ENCODE measurements around the gene TNFSF10. TPM values are rescaled to one million over a fixed set of nuclear protein-coding genes. Genes with fewer than 3 reads are reported as not detected.
"Not testable (repeated sequence)": the region's sequence is repeated elsewhere in the genome, so short reads cannot be mapped to it uniquely, and the experiment has no call there.

Gene TNFSF10
- total and polyA plus RNA-seq, 2 donors (not counting 1 experiment from before 2014, with no cell fraction given) = 16.4 to 21.0 TPM

- not testable (repeated sequence) for H3K9me3 ChIP-seq (ENCODE audit: control extremely low read depth in 1 of 3, control insufficient read depth in 2 of 3, insufficient read depth in 1 of 3, low read length in 2 of 3); H3K27me3 ChIP-seq (replicated peaks in 1 of 4; ENCODE audit: control extremely low read depth in 1 of 4, control insufficient read depth in 3 of 4, insufficient read depth in 4 of 4, low read length in 3 of 4); H3K36me3 ChIP-seq (replicated peaks in 1 of 2; ENCODE audit: control extremely low read depth in 1 of 2, control insufficient read depth in 1 of 2, extremely low read depth in 1 of 2, insufficient read depth in 2 of 2, low read length in 1 of 2); H3K27me3 Mint-ChIP-seq; H3K9me3 Mint-ChIP-seq (ENCODE audit: insufficient read depth); ATAC-seq (ENCODE audit: low read depth); DNase-seq
- ChIA-PET POLR2A (interaction anchor here (1.6 kb wide), 1 partner anchor 25 kb away, joined by 4 read pairs; no protein-coding TSS in a partner anchor), CTCF (interaction anchor here (1.0 to 2.6 kb wide), 4 partner anchors 10 to 228 kb away, joined by 4 to 20 read pairs (median 8); partner anchors contain the start of gene ECT2)
- peaks cover 59% of the 10 kb centered on the region for H3K4me1 Mint-ChIP-seq
- Histone ChIP-seq H3K27ac (ENCODE audit: low read length in 2 of 2) (peak overlapping the region; percentile 67 to 84), H3K4me2 (replicated peaks; ENCODE audit: low read depth, low read length, poor library complexity, severe bottlenecking) (peak overlapping the region; percentile 83), H3K79me2 (ENCODE audit: control insufficient read depth, insufficient read depth, low read length) (peaks cover 56% of the 10 kb centered on the region), H3K9ac (ENCODE audit: low read length) (peak overlapping the region; percentile 95), H3K4me1 (ENCODE audit: control insufficient read depth in 2 of 2, insufficient read depth in 2 of 2, low read length in 2 of 2) (peaks cover 27 to 33% of the 10 kb centered on the region in 2 donors), H4K20me1 (ENCODE audit: control insufficient read depth, insufficient read depth, low read length, poor library complexity, severe bottlenecking) (peaks cover 20% of the 10 kb centered on the region), H2AFZ (ENCODE audit: insufficient read depth, low read depth, low read length, poor library complexity, severe bottlenecking) (peak overlapping the region; percentile 32), H3K4me3 (ENCODE audit: control extremely low read depth in 1 of 5, extremely low read depth in 1 of 5, insufficient read depth in 1 of 5, low read depth in 2 of 5, low read length in 4 of 5) (peak overlapping the region; percentile 60 to 96 (median 81))
- WGBS (ENCODE audit: insufficient coverage) = no CpG with 5 or more reads among the region's 6 CpGs
- peak overlapping the region; percentile 96 for H3K27ac Mint-ChIP-seq
- H3K4me3 Mint-ChIP-seq = peak overlapping the region; percentile 98
- intact Hi-C loops (cut with micrococcal nuclease) = loop anchor here (2.0 kb wide), 3 partner anchors 31 to 229 kb away; partner anchors contain the start of gene ECT2
Measured at GRCh38 chr3:172521837-172522726, 1.1 kb downstream of the TNFSF10 start.

GRCh38 chr3:172520301-172520831 lies 2.9 kb downstream of the TNFSF10 start:
- intact Hi-C loops (cut with micrococcal nuclease) = no loop called here
- DNase-seq (no peak), ATAC-seq (ENCODE audit: low read depth) (no peak)
- H3K4me3 Mint-ChIP-seq = peak overlapping the region; percentile 98
- TF ChIP-seq EZH2 (IDR thresholded peaks at IDR 0.05; ENCODE audit: borderline replicate concordance, insufficient read depth, low read depth, low read length, poor library complexity, severe bottlenecking) (no peak), CTCF (IDR thresholded peaks at IDR 0.05) (no peak)
- no peaks in the 10 kb centered on the region for H3K27me3 ChIP-seq (replicated peaks in 1 of 4; ENCODE audit: control extremely low read depth in 1 of 4, control insufficient read depth in 3 of 4, insufficient read depth in 4 of 4, low read length in 3 of 4)
- H3K27me3 Mint-ChIP-seq = no peaks in the 10 kb centered on the region
- H2AFZ ChIP-seq (ENCODE audit: insufficient read depth, low read depth, low read length, poor library complexity, severe bottlenecking) = no peak overlapping the region
- H3K79me2 ChIP-seq (ENCODE audit: control insufficient read depth, insufficient read depth, low read length) = peaks cover 66% of the 10 kb centered on the region
- H3K4me1 Mint-ChIP-seq = peaks cover 72% of the 10 kb centered on the region
- ChIA-PET CTCF (interaction anchor here (1.4 kb wide), 1 partner anchor 11 kb away, joined by 4 read pairs; no protein-coding TSS in a partner anchor), POLR2A (no interaction called here)
- H3K4me1 ChIP-seq (ENCODE audit: control insufficient read depth in 2 of 2, insufficient read depth in 2 of 2, low read length in 2 of 2) = peaks cover 27 to 41% of the 10 kb centered on the region in 2 donors
- 34% methylated on average over 4 of the region's 4 CpGs for WGBS (ENCODE audit: insufficient coverage)
- peaks cover 4 to 17% of the 10 kb centered on the region in 2 experiments for H3K36me3 ChIP-seq (replicated peaks in 1 of 2; ENCODE audit: control extremely low read depth in 1 of 2, control insufficient read depth in 1 of 2, extremely low read depth in 1 of 2, insufficient read depth in 2 of 2, low read length in 1 of 2)
- H3K9ac ChIP-seq (ENCODE audit: low read length) = peak overlapping the region; percentile 30
- H3K9me3 ChIP-seq (ENCODE audit: control extremely low read depth in 1 of 3, control insufficient read depth in 2 of 3, insufficient read depth in 1 of 3, low read length in 2 of 3) = no peaks in the 10 kb centered on the region
- peak overlapping the region in 2 of 5 experiments; percentile 13 to 27 for H3K4me3 ChIP-seq (ENCODE audit: control extremely low read depth in 1 of 5, extremely low read depth in 1 of 5, insufficient read depth in 1 of 5, low read depth in 2 of 5, low read length in 4 of 5)
- no peaks in the 10 kb centered on the region for H3K9me3 Mint-ChIP-seq (ENCODE audit: insufficient read depth)
- peak overlapping the region; percentile 51 for H3K27ac Mint-ChIP-seq
- peak overlapping the region in 1 of 2 donors; percentile 37 for H3K27ac ChIP-seq (ENCODE audit: low read length in 2 of 2)
- H3K4me2 ChIP-seq (replicated peaks; ENCODE audit: low read depth, low read length, poor library complexity, severe bottlenecking) = peak overlapping the region; percentile 49
- H4K20me1 ChIP-seq (ENCODE audit: control insufficient read depth, insufficient read depth, low read length, poor library complexity, severe bottlenecking) = peaks cover 25% of the 10 kb centered on the region
